Mammary epithelial cell (primary cell): Measurements from ENCODE around the gene HPCAL1.

ENCODE experiments used
- CTCF ChIP-seq, 2 donors: IDR thresholded peaks in 1 of 2; conservative IDR thresholded peaks in 1 of 2; 2 replicates each; pipeline ENCODE4 v1.5.1; 2011 to 2012; ENCODE audit warnings: inconsistent platforms in 2 of 2, low read length in 2 of 2, mild to moderate bottlenecking in 2 of 2, control low read depth in 1 of 2, low read depth in 1 of 2; ENCODE audit not compliant: insufficient read depth in 1 of 2; ENCODE audit errors: extremely low read depth in 1 of 2
- EZH2 ChIP-seq: IDR thresholded peaks from 2 replicates; pipeline ENCODE4 v1.6.1; 2012; ENCODE audit warnings: low read length, inconsistent platforms, borderline replicate concordance

GRCh38 chr2:10437806-10438205 is 135.1 kb downstream of the HPCAL1 start:
- TF ChIP-seq CTCF (conservative IDR thresholded peaks at IDR 0.05 in 1 of 2, IDR thresholded peaks at IDR 0.05 in 1 of 2; ENCODE audit: extremely low read depth in 1 of 2, insufficient read depth in 1 of 2, low read depth in 1 of 2, low read length in 2 of 2): no peak
- no peak for TF ChIP-seq EZH2
